Lower leg skin (tissue), 3 donors: ENCODE results near the gene MYH7.
"Not testable (repeated sequence)": the region's sequence is repeated elsewhere in the genome, so short reads cannot be mapped to it uniquely, and the experiment has no call there.

Experiments
- POLR2A ChIP-seq, 2 donors: fragments of 450-650 bp; IDR thresholded peaks; one replicate each; pipeline ENCODE4 v1.6.1; 2016 to 2017; ENCODE audit warnings: antibody characterized with exemption in 2 of 2, mild to moderate bottlenecking in 1 of 2, moderate library complexity in 1 of 2
- TF ChIP-seq, protein P1 (sequence below), 3 donors: fragments of 450-650 bp; IDR thresholded peaks; one replicate each; pipeline ENCODE4 v1.5.1; 2016; ENCODE audit warnings: antibody characterized with exemption in 3 of 3, mild to moderate bottlenecking in 3 of 3, moderate library complexity in 2 of 3

DNA sequence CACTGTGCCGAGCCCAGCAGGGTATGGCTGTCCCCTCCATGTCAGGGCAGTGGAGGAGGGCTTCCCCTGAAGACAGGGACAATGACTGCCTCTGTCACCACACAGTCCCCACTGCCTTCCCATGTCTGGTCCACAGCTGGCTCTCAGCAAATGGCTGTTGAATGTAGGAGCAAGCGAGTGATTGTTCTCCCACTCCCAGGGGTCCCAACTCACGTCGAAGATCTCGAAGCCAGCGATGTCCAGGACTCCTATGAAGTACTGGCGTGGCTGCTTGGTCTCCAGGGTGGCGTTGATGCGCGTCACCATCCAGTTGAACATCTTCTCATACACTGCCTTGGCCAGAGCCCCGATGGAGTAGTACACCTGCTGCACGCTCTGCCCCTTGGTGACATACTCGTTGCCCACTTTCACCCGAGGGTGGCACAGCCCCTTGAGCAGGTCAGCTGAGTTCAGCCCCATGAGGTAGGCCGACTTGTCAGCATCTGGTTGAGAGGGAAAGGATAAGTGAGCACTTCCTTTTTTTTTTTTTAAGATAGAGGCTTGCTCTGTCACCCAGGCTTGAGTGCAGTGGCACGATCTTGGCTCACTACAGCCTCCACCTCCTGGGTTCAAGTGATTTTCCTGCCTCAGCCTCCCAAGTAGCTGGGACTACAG, 34.8 kb downstream of the MYH7 start:
- TF ChIP-seq, protein P1, sequence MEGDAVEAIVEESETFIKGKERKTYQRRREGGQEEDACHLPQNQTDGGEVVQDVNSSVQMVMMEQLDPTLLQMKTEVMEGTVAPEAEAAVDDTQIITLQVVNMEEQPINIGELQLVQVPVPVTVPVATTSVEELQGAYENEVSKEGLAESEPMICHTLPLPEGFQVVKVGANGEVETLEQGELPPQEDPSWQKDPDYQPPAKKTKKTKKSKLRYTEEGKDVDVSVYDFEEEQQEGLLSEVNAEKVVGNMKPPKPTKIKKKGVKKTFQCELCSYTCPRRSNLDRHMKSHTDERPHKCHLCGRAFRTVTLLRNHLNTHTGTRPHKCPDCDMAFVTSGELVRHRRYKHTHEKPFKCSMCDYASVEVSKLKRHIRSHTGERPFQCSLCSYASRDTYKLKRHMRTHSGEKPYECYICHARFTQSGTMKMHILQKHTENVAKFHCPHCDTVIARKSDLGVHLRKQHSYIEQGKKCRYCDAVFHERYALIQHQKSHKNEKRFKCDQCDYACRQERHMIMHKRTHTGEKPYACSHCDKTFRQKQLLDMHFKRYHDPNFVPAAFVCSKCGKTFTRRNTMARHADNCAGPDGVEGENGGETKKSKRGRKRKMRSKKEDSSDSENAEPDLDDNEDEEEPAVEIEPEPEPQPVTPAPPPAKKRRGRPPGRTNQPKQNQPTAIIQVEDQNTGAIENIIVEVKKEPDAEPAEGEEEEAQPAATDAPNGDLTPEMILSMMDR (IDR thresholded peaks at IDR 0.05) = not testable (repeated sequence)
- TF ChIP-seq POLR2A (IDR thresholded peaks at IDR 0.05) = not testable (repeated sequence)
